H1 (cell line): ENCODE measurements around the gene CTDNEP1. TPM values are rescaled to one million over a fixed set of nuclear protein-coding genes. Genes with fewer than 3 reads are reported as not detected.

ENCODE experiments used
- FOSL1 ChIP-seq: IDR thresholded peaks from 2 replicates; pipeline ENCODE4 v1.6.1; 2011; ENCODE audit warnings: mild to moderate bottlenecking, low read depth, low read length, moderate library complexity; ENCODE audit not compliant: insufficient read depth
- KDM1A ChIP-seq: fragments of 200-600, 300-600 bp; sonication (generic); IDR thresholded peaks from 2 replicates; pipeline ENCODE4 v1.7.1; 2016; ENCODE audit warnings: mild to moderate bottlenecking, low read length, borderline replicate concordance
- RFX5 ChIP-seq: IDR thresholded peaks from 2 replicates; pipeline ENCODE4 v1.6.1; 2011; ENCODE audit warnings: low read depth, low read length, improper control_type of control experiment, borderline replicate concordance
- SP2 ChIP-seq: IDR thresholded peaks from 2 replicates; pipeline ENCODE4 v1.6.1; 2012; ENCODE audit warnings: mild to moderate bottlenecking, low read length, inconsistent platforms
- TEAD4 ChIP-seq: IDR thresholded peaks from 2 replicates; pipeline ENCODE4 v1.6.1; 2012; ENCODE audit warnings: low read depth, low read length, inconsistent platforms, mixed read lengths
- polyA plus RNA-seq, 7 experiments: library from polyadenylated mRNA; depleted of rRNA in 3 of 7; stranded (reverse) in 5 of 7; unstranded in 2 of 7; fragments of >200 nt in 5 of 7; fragments of 200-250 nt in 2 of 7; gene quantifications; 1 replicate in 5 of 7; 2 replicates in 1 of 7; 4 replicates in 1 of 7; pipeline versions ENCODE4 v1.2.1 to v1.2.3, GENCODE V29; 2011 to 2013; ENCODE audit warnings: missing spikeins in 2 of 7, mixed read lengths in 2 of 7
- total RNA-seq: library from RNA; stranded (reverse); fragmentation: NEBNext Ultra II Directional; extraction: Animal tissue kit (Norgen Biotek cat#: 25700); gene quantifications from 2 replicates; pipeline ENCODE4 v1.2.1, GENCODE V29; 2021

The CTDNEP1 gene
- total and polyA plus RNA-seq, 2 of the 8 experiments (the other 6 are each of a cell fraction or from before 2014, with no cell fraction given): 114 to 123 TPM

GRCh38 chr17:7215652-7216180, 35.8 kb downstream of the CTDNEP1 start (continued):
- TF ChIP-seq KDM1A (no peak), TEAD4 (no peak), FOSL1 (no peak), SP2 (no peak), RFX5 (no peak)
- TF ChIP-seq, all 59 proteins: peak for 2
